SW480 (cell line): Measurements from ENCODE around the gene TMSB15C.

Experiments
- DNase-seq: peaks from one replicate; pipeline ENCODE4 v3.0.0-alpha.2; 2016; ENCODE audit warnings: low spot score

TMSB15C gene

DNA sequence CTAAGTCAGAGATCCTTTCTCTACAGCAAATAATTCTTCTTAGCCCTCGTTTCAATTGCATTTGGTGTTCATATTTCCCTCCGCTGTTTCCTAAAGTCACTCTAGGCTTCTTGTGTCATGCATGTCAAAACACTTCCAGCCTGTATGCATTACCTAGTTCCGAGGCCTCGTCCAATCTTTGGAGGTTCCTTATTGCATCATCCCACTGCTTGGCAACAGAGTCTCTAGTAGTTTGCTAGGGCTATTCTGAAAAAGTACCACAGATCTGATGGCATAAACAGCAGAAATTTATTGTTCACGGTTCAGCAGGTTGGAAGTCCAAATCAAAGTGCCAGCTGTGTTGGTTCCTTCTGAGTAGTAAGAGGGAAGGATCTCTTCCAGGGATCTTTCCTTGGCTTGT lies 30.4 kb downstream of the TMSB15C start:
- no peak for DNase-seq

DNA sequence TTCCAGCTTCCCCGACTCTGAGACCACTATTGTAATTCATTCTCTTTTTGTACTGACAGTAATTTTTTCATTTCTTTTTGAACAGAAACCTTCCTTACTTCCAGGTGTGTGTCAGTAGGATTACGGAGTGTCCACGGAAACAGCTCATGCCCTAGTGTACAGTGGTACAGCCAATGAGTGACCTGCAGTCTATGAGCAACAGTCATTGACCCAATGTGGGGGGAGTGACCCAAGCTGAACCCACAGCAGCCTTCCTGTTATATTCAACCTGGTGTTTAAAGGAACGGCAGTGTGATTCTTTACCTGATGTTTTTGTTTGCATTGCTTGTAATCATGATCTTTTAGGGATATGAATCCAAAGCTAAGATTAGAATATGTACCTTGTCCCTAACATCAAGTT lies 35.0 kb downstream of the TMSB15C start:
- DNase-seq = no peak

DNA sequence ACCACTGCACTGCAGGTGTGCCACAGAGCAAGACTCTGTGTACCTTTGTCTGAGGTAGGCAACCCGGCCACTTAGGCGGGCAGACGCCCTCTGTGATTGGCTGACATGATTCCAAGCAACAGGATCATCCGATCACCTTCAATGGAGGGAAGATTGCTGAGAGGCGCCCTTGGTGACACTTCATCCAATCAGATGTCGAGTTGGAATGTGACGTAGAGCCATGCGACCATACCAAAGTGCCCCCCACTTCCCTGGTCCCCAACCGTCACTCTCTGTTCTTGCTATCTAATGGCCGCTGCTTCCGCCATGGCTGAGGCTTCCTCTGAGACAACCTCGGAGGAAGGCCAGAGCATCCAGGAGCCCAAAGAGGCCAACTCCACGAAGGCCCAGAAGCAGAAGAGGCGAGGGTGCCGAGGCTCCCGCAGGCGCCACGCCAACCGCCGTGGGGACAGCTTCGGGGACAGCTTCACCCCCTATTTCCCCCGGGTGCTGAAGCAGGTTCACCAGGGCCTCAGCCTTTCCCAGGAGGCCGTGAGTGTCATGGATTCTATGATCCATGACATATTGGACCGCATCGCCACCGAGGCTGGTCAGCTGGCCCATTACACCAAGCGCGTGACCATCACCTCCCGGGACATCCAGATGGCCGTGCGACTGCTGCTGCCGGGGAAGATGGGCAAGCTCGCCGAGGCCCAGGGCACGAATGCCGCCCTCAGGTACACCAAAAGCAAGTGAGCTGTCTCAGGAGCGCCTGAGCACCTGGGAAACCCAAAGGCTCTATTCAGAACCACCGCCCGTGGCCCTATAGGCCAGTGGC lies 36.1 kb downstream of the TMSB15C start, which contains the start of gene H2BW2:
H2BW2 (plus strand) TSS at position 268 of the 817 bp plus-strand sequence; CDS start at position 307, 39 bp downstream.
- DNase-seq = no peak
